K562 (cell line): ENCODE results near the gene RYR1. TPM values are rescaled to one million over a fixed set of nuclear protein-coding genes. Genes with fewer than 3 reads are reported as not detected.

ENCODE experiments used
- ATAC-seq: fragments of 200-7000 bp; cut with Tn5 transposase; 3 replicates; pipeline ENCODE4 v1.9.1; 2020; ENCODE audit warnings: moderate library complexity
- BruUV-seq: library from RNA; stranded (reverse); fragments of 400-500 nt; replicated peaks from 2 replicates; lab custom pipeline; 2021; lab: Mats Ljungman, UMichigan
- CTCF ChIA-PET: fragments of 300-600 bp; formaldehyde crosslinking; extraction: SDS; loops from one replicate; lab custom pipeline; 2021; ENCODE audit warnings: low intra/inter-chr PET ratio; lab: Yijun Ruan, JAX
- POLR2A ChIA-PET: fragments of 300-600, 350-650 bp; sonication (Branson Sonifier 250); formaldehyde crosslinking; extraction: SDS; loops from one replicate; lab custom pipeline; 2021; ENCODE audit warnings: antibody characterized with exemption, inconsistent platforms; lab: Yijun Ruan, JAX
- DNase-seq, 4 experiments: peaks; one replicate each; pipeline versions ENCODE4 v3.0.0 to v3.0.0-alpha.2; 2011 to 2018; ENCODE audit warnings: low spot score in 3 of 4, mixed read lengths in 3 of 4; ENCODE audit errors: extremely low read depth in 1 of 4
- FAIRE-seq: peaks from 2 replicates; lab custom pipeline; 2011; peaks lifted over from hg19 to GRCh38; lab: Jason Lieb, UNC
- H2AFZ ChIP-seq: 2 replicates; pipeline ENCODE4 v1.6.0; 2011; ENCODE audit warnings: low read depth, low read length, control low read depth, inconsistent platforms
- H3K27ac ChIP-seq: fragments of 200-600 bp; 3 replicates; pipeline ENCODE4 v1.8.0; 2011; ENCODE audit warnings: low read depth, mild to moderate bottlenecking, control low read depth, inconsistent platforms, low read length, moderate library complexity, mixed read lengths; ENCODE audit errors: extremely low read depth
- H3K27me3 ChIP-seq, 2 experiments: fragments of 300-600 bp in 1 of 2; 2 replicates in 1 of 2; 3 replicates in 1 of 2; pipeline versions ENCODE4 v1.6.0 to v1.8.0; 2011; ENCODE audit warnings: inconsistent platforms in 2 of 2, low read length in 2 of 2, mild to moderate bottlenecking in 1 of 2, mixed read lengths in 1 of 2, moderate library complexity in 1 of 2; ENCODE audit not compliant: control insufficient read depth in 2 of 2, insufficient read depth in 2 of 2
- H3K36me3 ChIP-seq: fragments of 300-600 bp; 3 replicates; pipeline ENCODE4 v1.8.0; 2011; ENCODE audit warnings: mild to moderate bottlenecking, low read length, inconsistent platforms; ENCODE audit not compliant: control insufficient read depth, insufficient read depth
- H3K4me1 ChIP-seq, 2 experiments: fragments of 200-600 bp in 1 of 2; replicated peaks in 1 of 2; 2 replicates in 1 of 2; 3 replicates in 1 of 2; pipeline versions ENCODE4 v1.5.1 to v1.8.0; 2011; ENCODE audit warnings: inconsistent platforms in 2 of 2, low read length in 2 of 2, mild to moderate bottlenecking in 1 of 2, mixed read lengths in 1 of 2, moderate library complexity in 1 of 2; ENCODE audit not compliant: control insufficient read depth in 2 of 2, insufficient read depth in 2 of 2
- H3K4me2 ChIP-seq: 2 replicates; pipeline ENCODE4 v1.6.1; 2011; ENCODE audit warnings: low read length, control low read depth, inconsistent platforms, mixed read lengths; ENCODE audit not compliant: insufficient read depth
- H3K4me3 ChIP-seq: fragments of 200-600 bp; sonication (generic), shearing (Covaris generic); 2 replicates; pipeline ENCODE4 v1.5.1; 2016; ENCODE audit warnings: control low read depth, inconsistent platforms
- H3K79me2 ChIP-seq: fragments of 200-600 bp; 3 replicates; pipeline ENCODE4 v1.8.0; 2011; ENCODE audit warnings: low read length, inconsistent platforms; ENCODE audit not compliant: control insufficient read depth, insufficient read depth
- H3K9ac ChIP-seq, 2 experiments: 2 replicates each; pipeline versions ENCODE4 v1.6.0 to v1.6.1; 2011; ENCODE audit warnings: low read depth in 2 of 2, low read length in 2 of 2, control low read depth in 1 of 2, inconsistent platforms in 1 of 2, mild to moderate bottlenecking in 1 of 2, mixed read lengths in 1 of 2; ENCODE audit not compliant: insufficient read depth in 1 of 2
- H3K9me1 ChIP-seq: one replicate; pipeline ENCODE4 v1.6.0; 2011; ENCODE audit warnings: inconsistent platforms, mild to moderate bottlenecking, low read length, moderate library complexity; ENCODE audit not compliant: control insufficient read depth, insufficient read depth
- H3K9me3 ChIP-seq: replicated peaks from 2 replicates; pipeline ENCODE4 v1.5.1; 2011; ENCODE audit warnings: low read depth, low read length, inconsistent platforms; ENCODE audit not compliant: control insufficient read depth, insufficient read depth
- H4K20me1 ChIP-seq: replicated peaks from 2 replicates; pipeline ENCODE4 v1.6.1; 2011; ENCODE audit warnings: low read length, inconsistent platforms, mixed read lengths; ENCODE audit not compliant: control insufficient read depth, insufficient read depth
- ATF3 ChIP-seq, 2 experiments: fragments of 450-650 bp in 1 of 2; sonication (generic) in 1 of 2; formaldehyde crosslinking in 1 of 2; IDR thresholded peaks in 1 of 2; conservative IDR thresholded peaks in 1 of 2; 2 replicates each; pipeline versions ENCODE4 v1.6.1 to v1.8.1; 2016 to 2023; ENCODE audit warnings: mild to moderate bottlenecking in 2 of 2, moderate library complexity in 2 of 2, inconsistent platforms in 1 of 2, missing genetic modification reagents in 1 of 2
- BDP1 ChIP-seq: IDR thresholded peaks from 3 replicates; pipeline ENCODE4 v1.6.1; 2011; ENCODE audit not compliant: insufficient read length, insufficient read depth
- KAT7 ChIP-seq: sonication (generic); formaldehyde crosslinking; IDR thresholded peaks from 2 replicates; pipeline ENCODE4 v1.8.0; 2022; ENCODE audit warnings: missing genetic modification reagents, mild to moderate bottlenecking, borderline replicate concordance
- LCOR ChIP-seq: sonication (generic); formaldehyde crosslinking; IDR thresholded peaks from 2 replicates; pipeline ENCODE4 v1.8.0; 2022; ENCODE audit warnings: mild to moderate bottlenecking, missing genetic modification reagents
- ZBED1 ChIP-seq: IDR thresholded peaks from 2 replicates; pipeline ENCODE4 v1.6.1; 2014
- ZKSCAN8 ChIP-seq: fragments of 200-800 bp; sonication (Bioruptor generic); IDR thresholded peaks from 2 replicates; pipeline ENCODE4 v1.6.1; 2016; ENCODE audit warnings: missing genetic modification characterization, missing compliant biosample characterization
- ZNF324 ChIP-seq: fragments of 250-450 bp; sonication (Bioruptor Pico); IDR thresholded peaks from 2 replicates; pipeline ENCODE4 v1.4.0; 2020; ENCODE audit warnings: mild to moderate bottlenecking
- ZNF507 ChIP-seq: conservative IDR thresholded peaks from 2 replicates; pipeline ENCODE4 v1.6.1; 2017; ENCODE audit warnings: missing genetic modification characterization, missing compliant biosample characterization
- ZNF717 ChIP-seq: fragments of 250-450 bp; sonication (Bioruptor Pico); IDR thresholded peaks from 2 replicates; pipeline ENCODE4 v1.5.0; 2021
- WGBS: fragments of 100-300 bp; shearing (Covaris generic); methylation state at CpG from one replicate; pipeline ENCODE4 v1.1.6; 2016; ENCODE audit warnings: low coverage, mixed read lengths; ENCODE audit not compliant: insufficient coverage; ENCODE audit errors: missing lambda C conversion rate; 5-methylcytosine and 5-hydroxymethylcytosine counted together
- in situ Hi-C: fragments of 300-500 bp; cut with MboI; formaldehyde crosslinking; loops from 4 replicates; pipeline ENCODE4 v1.15.0; 2018; ENCODE audit warnings: inconsistent platforms, mixed read lengths
- intact Hi-C: fragments of 100-400 bp; cut with micrococcal nuclease; formaldehyde crosslinking; loops from 2 replicates; pipeline ENCODE4 v1.14.2; 2022
- polyA plus RNA-seq, 8 experiments: library from polyadenylated mRNA; depleted of rRNA in 4 of 8; stranded (reverse) in 5 of 8; unstranded in 3 of 8; fragments of >200 nt; fragmentation: Nextera tagmentation in 2 of 8; fragmentation: Illumina TruSeq in 1 of 8; extraction: Ambion mirVana in 2 of 8; extraction: Trizol in 1 of 8; gene quantifications; 2 replicates each; pipeline versions ENCODE4 v1.2.1 to v1.2.3, GENCODE V29; 2011 to 2014; ENCODE audit warnings: inconsistent platforms in 1 of 8, missing spikeins in 1 of 8
- total RNA-seq, 7 experiments: library from RNA; depleted of rRNA in 6 of 7; stranded (reverse); fragments of >200 nt in 6 of 7; fragmentation: Illumina TruSeq in 2 of 7; extraction: Trizol in 2 of 7; gene quantifications; 2 replicates each; pipeline versions ENCODE4 v1.2.1 to v1.2.3, GENCODE V29; 2011 to 2021; ENCODE audit warnings: low replicate concordance in 1 of 7

Gene RYR1
- total and polyA plus RNA-seq, 9 of the 15 experiments (the other 6 are each of a cell fraction or from before 2014, with no cell fraction given), result 0.11 to 7.4 (median 3.7) TPM

DNA sequence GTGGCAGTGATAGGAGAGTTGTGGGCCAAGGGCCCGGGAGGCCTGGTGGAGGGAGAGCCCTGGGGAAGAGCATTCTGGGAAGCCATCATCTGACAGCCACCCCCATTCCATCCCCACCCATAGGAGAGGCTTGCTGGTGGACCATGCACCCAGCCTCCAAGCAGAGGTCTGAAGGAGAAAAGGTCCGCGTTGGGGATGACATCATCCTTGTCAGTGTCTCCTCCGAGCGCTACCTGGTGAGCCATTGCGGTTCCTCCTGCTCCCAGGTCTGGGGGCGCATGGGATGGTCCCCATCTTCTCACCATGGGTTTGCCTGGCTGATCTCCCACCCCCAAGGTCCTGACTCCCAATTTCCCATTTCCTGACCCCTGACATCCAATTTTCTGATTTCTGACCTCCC is 10.5 kb downstream of the RYR1 start:
- H3K4me1 ChIP-seq, result peaks cover 0 to 28% of the 10 kb centered on the region in 2 experiments; a peak in 2 of 5 replicates
- in situ Hi-C loops (no loop called here), intact Hi-C loops (no loop called here)
- H2AFZ ChIP-seq, result no peak overlapping the region
- no peak overlapping the region for H3K27ac ChIP-seq
- H3K36me3 ChIP-seq, result peaks cover 13% of the 10 kb centered on the region; the same call in 1 of the 3 replicates
- BruUV-seq, result no TSS peak
- H3K27me3 ChIP-seq, result no peaks in the 10 kb centered on the region
- TF ChIP-seq ATF3 (IDR thresholded peaks at IDR 0.05) (peak; percentile 52; the same call in 1 of the 2 replicates), ATF3 (CRISPR knock-in tag; conservative IDR thresholded peaks at IDR 0.05) (no peak), ZNF717 (no peak)
- no peaks in the 10 kb centered on the region for H4K20me1 ChIP-seq
- ChIA-PET POLR2A (interaction anchor here (0.6 kb wide), 1 partner anchor 41 kb away, joined by 3 read pairs; the partner anchor contains the start of gene FAM98C), CTCF (no interaction called here)
- no peaks in the 10 kb centered on the region for H3K9me3 ChIP-seq
- no peak overlapping the region for H3K4me2 ChIP-seq
- no peak overlapping the region for H3K4me3 ChIP-seq
- 73% methylated on average over 6 of the region's 7 CpGs for whole genome bisulfite sequencing
- DNase-seq, result no peak
- H3K79me2 ChIP-seq, result no peaks in the 10 kb centered on the region
- no peak for FAIRE-seq
- no peak overlapping the region; a peak in 1 of 4 replicates for H3K9ac ChIP-seq
- ATAC-seq, result no peak
- no peaks in the 10 kb centered on the region for H3K9me1 ChIP-seq

DNA sequence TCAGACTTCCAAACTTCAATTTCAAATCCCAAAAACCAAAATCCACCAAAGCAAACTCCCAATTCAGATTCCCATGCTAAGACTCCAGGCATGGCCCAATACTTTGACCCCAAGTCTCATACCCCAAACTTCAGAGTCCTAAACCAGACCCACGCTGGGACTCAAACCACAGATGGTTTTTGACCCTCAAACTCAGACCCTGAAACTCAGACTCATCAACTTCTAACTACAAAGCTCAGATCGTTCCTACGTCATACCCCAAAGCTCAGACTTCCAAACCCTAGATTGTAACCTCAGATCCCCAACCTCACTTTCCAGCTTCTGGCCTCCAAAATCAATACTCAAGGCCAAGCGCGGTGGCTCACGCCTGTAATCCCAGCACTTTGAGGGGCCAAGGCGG is 11.9 kb downstream of the RYR1 start:
- FAIRE-seq, result no peak
- Histone ChIP-seq H3K36me3 (peaks cover 19% of the 10 kb centered on the region; the same call in 1 of the 3 replicates), H3K9ac (no peak overlapping the region), H3K4me2 (no peak overlapping the region), H3K9me1 (no peaks in the 10 kb centered on the region), H3K27me3 (no peaks in the 10 kb centered on the region), H3K9me3 (no peaks in the 10 kb centered on the region), H3K4me1 (peaks cover 0 to 28% of the 10 kb centered on the region in 2 experiments; a peak in 2 of 5 replicates), H2AFZ (no peak overlapping the region), H3K27ac (no peak overlapping the region), H3K4me3 (no peak overlapping the region), H4K20me1 (no peaks in the 10 kb centered on the region), H3K79me2 (no peaks in the 10 kb centered on the region)
- no TSS peak for BruUV-seq
- ATAC-seq, result no peak
- in situ Hi-C loops, result no loop called here
- intact Hi-C loops, result no loop called here
- WGBS, result 89% methylated on average over 7 of the region's 7 CpGs
- ChIA-PET POLR2A (interaction anchor here (0.7 to 1.4 kb wide), 2 partner anchors 33 to 76 kb away, joined by 3 read pairs; no protein-coding TSS in a partner anchor), CTCF (no interaction called here)
- no peak for DNase-seq
- no peak for TF ChIP-seq ZBED1
- TF ChIP-seq ZKSCAN8, result no peak
- no peak for TF ChIP-seq LCOR (CRISPR knock-in tag)
- no peak for TF ChIP-seq KAT7
- TF ChIP-seq ZNF324 (CRISPR knock-in tag), result no peak
- no peak for TF ChIP-seq BDP1
- TF ChIP-seq ZNF507 (tag), result no peak
